Prostate gland (tissue), 2 donors: ENCODE results near the gene RECQL.

Experiments used
- POLR2A ChIP-seq: fragments of 450-650 bp; IDR thresholded peaks from one replicate; pipeline ENCODE4 v1.6.1; 2016; ENCODE audit warnings: antibody characterized with exemption, mild to moderate bottlenecking
- TF ChIP-seq, protein P1 (sequence below), 4 experiments: fragments of 200-600 bp in 2 of 4; fragments of 450-650 bp in 2 of 4; sonication (generic) in 2 of 4; IDR thresholded peaks; 1 replicate in 3 of 4; 2 replicates in 1 of 4; pipeline ENCODE4 v1.5.1; 2016 to 2019; ENCODE audit warnings: antibody characterized with exemption in 4 of 4, mild to moderate bottlenecking in 2 of 4, moderate library complexity in 2 of 4

DNA sequence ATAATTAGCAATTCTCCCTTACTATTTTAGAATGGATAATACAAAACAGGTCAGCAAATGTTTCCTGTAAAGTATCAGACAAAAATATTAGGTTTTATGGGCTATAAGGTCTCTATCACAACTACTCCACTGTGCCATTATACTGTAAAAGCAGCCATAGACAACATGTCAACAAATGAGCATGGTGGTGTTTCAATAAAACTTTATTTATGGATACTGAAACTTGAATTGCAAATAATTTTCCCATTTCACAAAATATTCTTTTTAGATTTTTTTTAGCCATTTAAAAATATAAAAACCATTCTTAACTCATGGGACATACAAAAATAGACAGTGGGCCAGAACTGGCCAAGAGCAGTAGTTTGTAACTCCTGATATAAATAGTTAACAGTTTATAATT, 15.4 kb downstream of the RECQL start:
- TF ChIP-seq, protein P1, sequence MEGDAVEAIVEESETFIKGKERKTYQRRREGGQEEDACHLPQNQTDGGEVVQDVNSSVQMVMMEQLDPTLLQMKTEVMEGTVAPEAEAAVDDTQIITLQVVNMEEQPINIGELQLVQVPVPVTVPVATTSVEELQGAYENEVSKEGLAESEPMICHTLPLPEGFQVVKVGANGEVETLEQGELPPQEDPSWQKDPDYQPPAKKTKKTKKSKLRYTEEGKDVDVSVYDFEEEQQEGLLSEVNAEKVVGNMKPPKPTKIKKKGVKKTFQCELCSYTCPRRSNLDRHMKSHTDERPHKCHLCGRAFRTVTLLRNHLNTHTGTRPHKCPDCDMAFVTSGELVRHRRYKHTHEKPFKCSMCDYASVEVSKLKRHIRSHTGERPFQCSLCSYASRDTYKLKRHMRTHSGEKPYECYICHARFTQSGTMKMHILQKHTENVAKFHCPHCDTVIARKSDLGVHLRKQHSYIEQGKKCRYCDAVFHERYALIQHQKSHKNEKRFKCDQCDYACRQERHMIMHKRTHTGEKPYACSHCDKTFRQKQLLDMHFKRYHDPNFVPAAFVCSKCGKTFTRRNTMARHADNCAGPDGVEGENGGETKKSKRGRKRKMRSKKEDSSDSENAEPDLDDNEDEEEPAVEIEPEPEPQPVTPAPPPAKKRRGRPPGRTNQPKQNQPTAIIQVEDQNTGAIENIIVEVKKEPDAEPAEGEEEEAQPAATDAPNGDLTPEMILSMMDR (IDR thresholded peaks at IDR 0.05) = no peak
- TF ChIP-seq POLR2A = no peak
